K562 (cell line): ENCODE measurements around the gene NME4. TPM values are rescaled to one million over a fixed set of nuclear protein-coding genes. Genes with fewer than 3 reads are reported as not detected.

Experiments
- CC2D1A ChIP-seq: fragments of 450-650 bp; IDR thresholded peaks from 2 replicates; pipeline ENCODE4 v1.6.1; 2017; ENCODE audit warnings: mild to moderate bottlenecking
- CHD1 ChIP-seq: fragments of 200-600 bp; sonication (generic); IDR thresholded peaks from one replicate; pipeline ENCODE4 v1.6.1; 2012; ENCODE audit warnings: mild to moderate bottlenecking, moderate library complexity, low read length, inconsistent platforms
- DPF2 ChIP-seq: fragments of 450-650 bp; IDR thresholded peaks from 2 replicates; pipeline ENCODE4 v1.6.1; 2016
- FOXA1 ChIP-seq: fragments of 450-650 bp; IDR thresholded peaks from 2 replicates; pipeline ENCODE4 v1.6.1; 2016; ENCODE audit warnings: mild to moderate bottlenecking, borderline replicate concordance
- FOXA3 ChIP-seq, 2 experiments: fragments of 450-650 bp in 1 of 2; sonication (generic) in 1 of 2; formaldehyde crosslinking; IDR thresholded peaks in 1 of 2; conservative IDR thresholded peaks in 1 of 2; 2 replicates each; pipeline versions ENCODE4 v1.4.0 to v1.8.0; 2020 to 2022; ENCODE audit warnings: mild to moderate bottlenecking in 2 of 2, missing genetic modification reagents in 1 of 2
- FOXP1 ChIP-seq: sonication (generic); formaldehyde crosslinking; IDR thresholded peaks from 2 replicates; pipeline ENCODE4 v1.8.0; 2022; ENCODE audit warnings: mild to moderate bottlenecking, missing genetic modification reagents
- HDAC8 ChIP-seq: fragments of 450-650 bp; IDR thresholded peaks from 2 replicates; pipeline ENCODE4 v1.6.1; 2016; ENCODE audit warnings: mild to moderate bottlenecking, missing genetic modification characterization, moderate library complexity, missing compliant biosample characterization
- HINFP ChIP-seq: fragments of 450-650 bp; conservative IDR thresholded peaks from 2 replicates; pipeline ENCODE4 v1.6.1; 2016; ENCODE audit warnings: missing genetic modification characterization, low read depth, mild to moderate bottlenecking, control low read depth, missing compliant biosample characterization
- HLTF ChIP-seq: fragments of 450-650 bp; IDR thresholded peaks from 2 replicates; pipeline ENCODE4 v1.6.1; 2016
- NR2C2 ChIP-seq, 2 experiments: fragments of 200-800 bp in 1 of 2; sonication (Bioruptor generic) in 1 of 2; sonication (generic) in 1 of 2; formaldehyde crosslinking in 1 of 2; IDR thresholded peaks; 2 replicates each; pipeline versions ENCODE4 v1.6.1 to v1.8.0; 2016 to 2022; ENCODE audit warnings: mild to moderate bottlenecking in 1 of 2, missing compliant biosample characterization in 1 of 2, missing genetic modification characterization in 1 of 2, missing genetic modification reagents in 1 of 2
- RERE ChIP-seq: sonication (generic); formaldehyde crosslinking; IDR thresholded peaks from 2 replicates; pipeline ENCODE4 v1.8.0; 2023; ENCODE audit warnings: missing genetic modification reagents, mild to moderate bottlenecking, borderline replicate concordance
- SNIP1 ChIP-seq: fragments of 450-650 bp; IDR thresholded peaks from 2 replicates; pipeline ENCODE4 v1.7.1; 2017; ENCODE audit warnings: low read depth, mild to moderate bottlenecking
- SRSF9 ChIP-seq: fragments of 200-400 bp; formaldehyde crosslinking; IDR thresholded peaks from 2 replicates; pipeline ENCODE4 v1.6.1; 2017; ENCODE audit warnings: low read depth, low read length, borderline replicate concordance
- XRCC3 ChIP-seq: fragments of 450-650 bp; IDR thresholded peaks from 2 replicates; pipeline ENCODE4 v1.6.1; 2017; ENCODE audit warnings: mild to moderate bottlenecking, moderate library complexity
- ZNF280B ChIP-seq: fragments of 250-450 bp; sonication (Bioruptor Pico); IDR thresholded peaks from 2 replicates; pipeline ENCODE4 v1.5.1; 2021; ENCODE audit warnings: mild to moderate bottlenecking
- ZNF639 ChIP-seq, 2 experiments: fragments of 200-800 bp in 1 of 2; sonication (Bioruptor generic) in 1 of 2; sonication (generic) in 1 of 2; formaldehyde crosslinking in 1 of 2; IDR thresholded peaks in 1 of 2; conservative IDR thresholded peaks in 1 of 2; 2 replicates each; pipeline versions ENCODE4 v1.5.0 to v1.6.1; 2016 to 2020; ENCODE audit warnings: missing compliant biosample characterization in 1 of 2, missing genetic modification characterization in 1 of 2, missing genetic modification reagents in 1 of 2
- polyA plus RNA-seq, 8 experiments: library from polyadenylated mRNA; depleted of rRNA in 4 of 8; stranded (reverse) in 5 of 8; unstranded in 3 of 8; fragments of >200 nt; fragmentation: Nextera tagmentation in 2 of 8; fragmentation: Illumina TruSeq in 1 of 8; extraction: Ambion mirVana in 2 of 8; extraction: Trizol in 1 of 8; gene quantifications; 2 replicates each; pipeline versions ENCODE4 v1.2.1 to v1.2.3, GENCODE V29; 2011 to 2014; ENCODE audit warnings: inconsistent platforms in 1 of 8, missing spikeins in 1 of 8
- total RNA-seq, 7 experiments: library from RNA; depleted of rRNA in 6 of 7; stranded (reverse); fragments of >200 nt in 6 of 7; fragmentation: Illumina TruSeq in 2 of 7; extraction: Trizol in 2 of 7; gene quantifications; 2 replicates each; pipeline versions ENCODE4 v1.2.1 to v1.2.3, GENCODE V29; 2011 to 2021; ENCODE audit warnings: low replicate concordance in 1 of 7

The NME4 gene
- total and polyA plus RNA-seq, 9 of the 15 experiments (the other 6 are each of a cell fraction or from before 2014, with no cell fraction given), result 15.4 to 264 (median 139) TPM

- TF ChIP-seq ZNF280B (CRISPR knock-in tag) (no peak), SNIP1 (no peak), NR2C2 (CRISPR knock-in tag; IDR thresholded peaks at IDR 0.05) (peak; percentile 77; the same call in 1 of the 2 replicates), NR2C2 (tag; IDR thresholded peaks at IDR 0.05) (peak; percentile 39), DPF2 (no peak), ZNF639 (CRISPR knock-in tag; conservative IDR thresholded peaks at IDR 0.05 in 1 of 2, IDR thresholded peaks at IDR 0.05 in 1 of 2) (no peak), FOXP1 (CRISPR knock-in tag) (peak; percentile 67; the same call in 1 of the 2 replicates), CC2D1A (no peak), FOXA1 (no peak), HLTF (no peak), SRSF9 (no peak), CHD1 (no peak), FOXA3 (CRISPR knock-in tag; conservative IDR thresholded peaks at IDR 0.05 in 1 of 2, IDR thresholded peaks at IDR 0.05 in 1 of 2) (peak in 1 of 2 experiments; percentile 87; a peak in 2 of 4 replicates), HINFP (tag) (no peak), XRCC3 (no peak), RERE (CRISPR knock-in tag) (no peak), HDAC8 (tag) (0 out of 2 replicates have a peak, but pooled peaks have one; percentile 62)
These were observed 28.2 kb downstream of the NME4 start, which contains the start of gene RAB11FIP3 (continued) for GRCh38 chr16:425082-425718.
